Measurements from ENCODE around the gene PTPRB.

The PTPRB gene

GRCh38 chr12:70618371-70618770, 18.9 kb downstream of the PTPRB start:
- no peak for TF ChIP-seq CTCF (IDR thresholded peaks at IDR 0.05; ENCODE audit: insufficient read depth, low read depth, low read length, missing control alignments)
- no peak for DNase-seq (ENCODE audit: low read depth)
- H3K4me3 ChIP-seq (ENCODE audit: low read depth, low read length), result no peak overlapping the region

GRCh38 chr12:70617450-70617849, 19.8 kb downstream of the PTPRB start:
- DNase-seq (ENCODE audit: low read depth), result no peak
- H3K4me3 ChIP-seq (ENCODE audit: low read depth, low read length), result no peak overlapping the region
- TF ChIP-seq CTCF (IDR thresholded peaks at IDR 0.05; ENCODE audit: insufficient read depth, low read depth, low read length, missing control alignments), result no peak

- H3K4me3 ChIP-seq (ENCODE audit: low read depth, low read length), result no peak overlapping the region
Measured at GRCh38 chr12:70615174-70615866, 21.9 kb downstream of the PTPRB start.

GRCh38 chr12:70609739-70610491, 27.3 kb downstream of the PTPRB start:
- TF ChIP-seq CTCF (IDR thresholded peaks at IDR 0.05; ENCODE audit: insufficient read depth, low read depth, low read length, missing control alignments), result no peak
- H3K4me3 ChIP-seq (ENCODE audit: low read depth, low read length), result no peak overlapping the region
- DNase-seq (ENCODE audit: low read depth), result no peak

More at GRCh38 chr12:70615174-70615866, 21.9 kb downstream of the PTPRB start:
- no peak for DNase-seq (ENCODE audit: low read depth)
- TF ChIP-seq CTCF (IDR thresholded peaks at IDR 0.05; ENCODE audit: insufficient read depth, low read depth, low read length, missing control alignments), result no peak

- no peak for TF ChIP-seq CTCF (IDR thresholded peaks at IDR 0.05; ENCODE audit: insufficient read depth, low read depth, low read length, missing control alignments)
Measured at GRCh38 chr12:70609203-70609602, 28.0 kb downstream of the PTPRB start.

GRCh38 chr12:70608184-70608583, 29.0 kb downstream of the PTPRB start:
- no peak for TF ChIP-seq CTCF (IDR thresholded peaks at IDR 0.05; ENCODE audit: insufficient read depth, low read depth, low read length, missing control alignments)
- DNase-seq (ENCODE audit: low read depth), result no peak
- no peak overlapping the region for H3K4me3 ChIP-seq (ENCODE audit: low read depth, low read length)

More at GRCh38 chr12:70609203-70609602, 28.0 kb downstream of the PTPRB start:
- H3K4me3 ChIP-seq (ENCODE audit: low read depth, low read length), result no peak overlapping the region
- DNase-seq (ENCODE audit: low read depth), result no peak
